SJCRH30 (cell line): ENCODE data around the gene CCDC34. TPM values are rescaled to one million over a fixed set of nuclear protein-coding genes. Genes with fewer than 3 reads are reported as not detected.

Source experiments
- DNase-seq, 2 experiments: peaks; one replicate each; pipeline ENCODE4 v3.0.0-alpha.2; 2015 to 2020
- H3K27ac ChIP-seq: fragments of 250-450 bp; sonication (Bioruptor Pico); 2 replicates; pipeline ENCODE4 v1.5.1; 2020; ENCODE audit warnings: mild to moderate bottlenecking, moderate library complexity
- H3K27me3 ChIP-seq: fragments of 250-450 bp; sonication (Bioruptor Pico); 2 replicates; pipeline ENCODE4 v1.5.1; 2020; ENCODE audit warnings: mild to moderate bottlenecking, moderate library complexity
- H3K36me3 ChIP-seq: fragments of 250-450 bp; sonication (Bioruptor Pico); 2 replicates; pipeline ENCODE4 v1.5.1; 2020; ENCODE audit warnings: mild to moderate bottlenecking, moderate library complexity
- H3K4me1 ChIP-seq: fragments of 250-450 bp; sonication (Bioruptor Pico); 2 replicates; pipeline ENCODE4 v1.5.1; 2020; ENCODE audit warnings: mild to moderate bottlenecking, moderate library complexity
- H3K4me3 ChIP-seq: fragments of 250-450 bp; sonication (Bioruptor Pico); 2 replicates; pipeline ENCODE4 v1.5.1; 2020; ENCODE audit warnings: mild to moderate bottlenecking, moderate library complexity
- H3K9me3 ChIP-seq: fragments of 250-450 bp; sonication (Bioruptor Pico); replicated peaks from 2 replicates; pipeline ENCODE4 v1.5.1; 2020; ENCODE audit warnings: mild to moderate bottlenecking, moderate library complexity
- total RNA-seq: library from RNA; depleted of rRNA; stranded (reverse); fragments of >200 nt; shearing (Covaris generic); gene quantifications from 2 replicates; pipeline ENCODE4 v1.2.3, GENCODE V29; 2014

CCDC34 gene
- total RNA-seq, 1 experiment from 2014 or later: 58.8 TPM

- Histone ChIP-seq H3K4me1 (peaks cover 45% of the 10 kb centered on the region), H3K36me3 (no peaks in the 10 kb centered on the region)
- peak; percentile 85 to 93 for DNase-seq
Measured at GRCh38 chr11:27398400-27398770, 35.4 kb upstream of the CCDC34 start.

GRCh38 chr11:27397624-27398399, 34.8 kb upstream of the CCDC34 start:
- no peaks in the 10 kb centered on the region for H3K9me3 ChIP-seq
- H3K4me1 ChIP-seq: peaks cover 48% of the 10 kb centered on the region
- H3K27ac ChIP-seq: peak overlapping the region; percentile 78
- DNase-seq: peak; percentile 86 to 93
- H3K36me3 ChIP-seq: no peaks in the 10 kb centered on the region
- H3K4me3 ChIP-seq: peak overlapping the region; percentile 46
- H3K27me3 ChIP-seq: no peaks in the 10 kb centered on the region

More at GRCh38 chr11:27398400-27398770, 35.4 kb upstream of the CCDC34 start:
- peak overlapping the region; percentile 46 for H3K4me3 ChIP-seq
- no peaks in the 10 kb centered on the region for H3K27me3 ChIP-seq
- H3K27ac ChIP-seq: peak overlapping the region; percentile 78
- H3K9me3 ChIP-seq: no peaks in the 10 kb centered on the region

GRCh38 chr11:27396259-27396839, 33.3 kb upstream of the CCDC34 start:
- no peak overlapping the region for H3K4me3 ChIP-seq
- no peak for DNase-seq
- no peak overlapping the region for H3K27ac ChIP-seq
- H3K4me1 ChIP-seq: peaks cover 62% of the 10 kb centered on the region
- no peaks in the 10 kb centered on the region for H3K36me3 ChIP-seq
- H3K9me3 ChIP-seq: no peaks in the 10 kb centered on the region
- H3K27me3 ChIP-seq: no peaks in the 10 kb centered on the region

- Histone ChIP-seq H3K27me3 (no peaks in the 10 kb centered on the region), H3K9me3 (no peaks in the 10 kb centered on the region), H3K27ac (no peak overlapping the region), H3K36me3 (no peaks in the 10 kb centered on the region), H3K4me3 (no peak overlapping the region), H3K4me1 (peaks cover 62% of the 10 kb centered on the region)
- peak in 1 of 2 experiments; percentile 13 for DNase-seq
Measured at GRCh38 chr11:27395556-27396258, 32.7 kb upstream of the CCDC34 start.

- Histone ChIP-seq H3K27ac (no peak overlapping the region), H3K4me1 (peaks cover 62% of the 10 kb centered on the region), H3K36me3 (no peaks in the 10 kb centered on the region), H3K4me3 (no peak overlapping the region), H3K27me3 (no peaks in the 10 kb centered on the region), H3K9me3 (no peaks in the 10 kb centered on the region)
- peak in 1 of 2 experiments; percentile 22 for DNase-seq
Measured at GRCh38 chr11:27394781-27395228, 31.8 kb upstream of the CCDC34 start.

GRCh38 chr11:27392278-27393114, 29.5 kb upstream of the CCDC34 start:
- Histone ChIP-seq H3K27ac (no peak overlapping the region), H3K4me1 (peaks cover 48% of the 10 kb centered on the region), H3K9me3 (no peaks in the 10 kb centered on the region), H3K4me3 (no peak overlapping the region), H3K36me3 (no peaks in the 10 kb centered on the region), H3K27me3 (no peaks in the 10 kb centered on the region)
- peak in 1 of 2 experiments; percentile 37 for DNase-seq

- H3K4me1 ChIP-seq: peaks cover 38% of the 10 kb centered on the region
Measured at GRCh38 chr11:27391331-27392015, 28.5 kb upstream of the CCDC34 start.

GRCh38 chr11:27390318-27391295, 27.6 kb upstream of the CCDC34 start:
- no peak overlapping the region for H3K27ac ChIP-seq
- H3K4me1 ChIP-seq: peaks cover 29% of the 10 kb centered on the region
- DNase-seq: no peak

More at GRCh38 chr11:27391331-27392015, 28.5 kb upstream of the CCDC34 start:
- Histone ChIP-seq H3K36me3 (no peaks in the 10 kb centered on the region), H3K27ac (no peak overlapping the region), H3K4me3 (no peak overlapping the region), H3K9me3 (no peaks in the 10 kb centered on the region), H3K27me3 (no peaks in the 10 kb centered on the region)
- no peak for DNase-seq

GRCh38 chr11:27388869-27389268, 25.9 kb upstream of the CCDC34 start:
- Histone ChIP-seq H3K9me3 (no peaks in the 10 kb centered on the region), H3K4me3 (no peak overlapping the region), H3K27me3 (no peaks in the 10 kb centered on the region), H3K4me1 (peaks cover 24% of the 10 kb centered on the region), H3K36me3 (peaks cover 9% of the 10 kb centered on the region; the same call in 1 of the 2 replicates), H3K27ac (no peak overlapping the region)
- no peak for DNase-seq

More at GRCh38 chr11:27390318-27391295, 27.6 kb upstream of the CCDC34 start:
- Histone ChIP-seq H3K4me3 (no peak overlapping the region), H3K9me3 (no peaks in the 10 kb centered on the region), H3K27me3 (no peaks in the 10 kb centered on the region), H3K36me3 (no peaks in the 10 kb centered on the region)

GRCh38 chr11:27388001-27388400, 25.0 kb upstream of the CCDC34 start:
- H3K9me3 ChIP-seq: no peaks in the 10 kb centered on the region
- no peak overlapping the region for H3K27ac ChIP-seq
- H3K36me3 ChIP-seq: peaks cover 11% of the 10 kb centered on the region; the same call in 1 of the 2 replicates
- H3K4me3 ChIP-seq: no peak overlapping the region
- H3K27me3 ChIP-seq: no peaks in the 10 kb centered on the region
- H3K4me1 ChIP-seq: peaks cover 23% of the 10 kb centered on the region
- DNase-seq: no peak

GRCh38 chr11:27387362-27387761, 24.3 kb upstream of the CCDC34 start:
- no peak for DNase-seq
- Histone ChIP-seq H3K4me3 (no peak overlapping the region), H3K9me3 (no peaks in the 10 kb centered on the region), H3K4me1 (peaks cover 17% of the 10 kb centered on the region), H3K36me3 (peaks cover 11% of the 10 kb centered on the region; the same call in 1 of the 2 replicates), H3K27me3 (no peaks in the 10 kb centered on the region), H3K27ac (no peak overlapping the region)

- no peak for DNase-seq
- H3K4me3 ChIP-seq: no peak overlapping the region
- H3K4me1 ChIP-seq: peaks cover 18% of the 10 kb centered on the region
- no peaks in the 10 kb centered on the region for H3K27me3 ChIP-seq
- H3K36me3 ChIP-seq: peaks cover 14% of the 10 kb centered on the region; the same call in 1 of the 2 replicates
- H3K9me3 ChIP-seq: no peaks in the 10 kb centered on the region
- H3K27ac ChIP-seq: no peak overlapping the region
Measured at GRCh38 chr11:27386181-27386845, 23.3 kb upstream of the CCDC34 start.
